A549 (cell line): Measurements from ENCODE around the gene ZNF30.

ENCODE experiments used
- BHLHE40 ChIP-seq: IDR thresholded peaks from 2 replicates; pipeline ENCODE4 v1.6.1; 2012; ENCODE audit warnings: low read depth, low read length, inconsistent platforms
- EP300 ChIP-seq, 2 experiments: fragments of >200 bp; sonication (Bioruptor Twin); formaldehyde crosslinking; IDR thresholded peaks; 2 replicates in 1 of 2; 3 replicates in 1 of 2; pipeline ENCODE4 v1.6.1; 2016 to 2017
- ESRRA ChIP-seq: fragments of 150-350 bp; IDR thresholded peaks from 2 replicates; pipeline ENCODE4 v1.6.1; 2014; ENCODE audit warnings: mild to moderate bottlenecking, low read length, borderline replicate concordance
- FOSL2 ChIP-seq, 2 experiments: fragments of 450-650 bp in 1 of 2; fragments of >200 bp in 1 of 2; sonication (Bioruptor Twin) in 1 of 2; formaldehyde crosslinking; IDR thresholded peaks; 2 replicates each; pipeline versions ENCODE4 v1.5.0 to v1.6.1; 2016 to 2020; ENCODE audit warnings: mild to moderate bottlenecking in 1 of 2, moderate library complexity in 1 of 2
- MAZ ChIP-seq: fragments of 150-350 bp; IDR thresholded peaks from 2 replicates; pipeline ENCODE4 v1.6.1; 2014; ENCODE audit warnings: antibody characterized with exemption, low read depth, low read length, borderline replicate concordance
- POLR2A ChIP-seq: IDR thresholded peaks from 2 replicates; pipeline ENCODE4 v1.6.1; 2012; ENCODE audit warnings: mild to moderate bottlenecking, low read length
- POLR2AphosphoS2 ChIP-seq: conservative IDR thresholded peaks from 2 replicates; pipeline ENCODE4 v1.6.1; 2012; ENCODE audit warnings: low read length, improper control_type of control experiment, inconsistent platforms
- RAD21 ChIP-seq, 2 experiments: fragments of >200 bp in 1 of 2; sonication (Bioruptor Twin) in 1 of 2; formaldehyde crosslinking in 1 of 2; IDR thresholded peaks in 1 of 2; conservative IDR thresholded peaks in 1 of 2; 2 replicates in 1 of 2; 3 replicates in 1 of 2; pipeline ENCODE4 v1.6.1; 2012 to 2018; ENCODE audit warnings: inconsistent platforms in 1 of 2
- RFX5 ChIP-seq: fragments of 450-650 bp; IDR thresholded peaks from 2 replicates; pipeline ENCODE4 v1.7.1; 2014; ENCODE audit warnings: antibody characterized with exemption, mild to moderate bottlenecking, moderate library complexity
- TF ChIP-seq, protein P1 (sequence below): fragments of 450-650 bp; IDR thresholded peaks from 2 replicates; pipeline ENCODE4 v1.6.1; 2014; ENCODE audit warnings: antibody characterized with exemption
- TF ChIP-seq, protein P2 (sequence below): fragments of >200 bp; sonication (Bioruptor Twin); formaldehyde crosslinking; IDR thresholded peaks from 3 replicates; pipeline ENCODE4 v1.5.1; 2016
- TF ChIP-seq, protein P3 (sequence below): IDR thresholded peaks from 2 replicates; pipeline ENCODE4 v1.6.1; 2012; ENCODE audit warnings: low read depth, borderline replicate concordance
- TF ChIP-seq, protein P4 (sequence below): fragments of 200-600 bp; sonication (generic); IDR thresholded peaks from 2 replicates; pipeline ENCODE4 v1.6.1; 2016; ENCODE audit warnings: antibody characterized with exemption, mild to moderate bottlenecking, moderate library complexity
- TF ChIP-seq, protein P5 (sequence below): fragments of >200 bp; sonication (Bioruptor Twin); formaldehyde crosslinking; IDR thresholded peaks from 3 replicates; pipeline ENCODE4 v1.6.1; 2016

DNA sequence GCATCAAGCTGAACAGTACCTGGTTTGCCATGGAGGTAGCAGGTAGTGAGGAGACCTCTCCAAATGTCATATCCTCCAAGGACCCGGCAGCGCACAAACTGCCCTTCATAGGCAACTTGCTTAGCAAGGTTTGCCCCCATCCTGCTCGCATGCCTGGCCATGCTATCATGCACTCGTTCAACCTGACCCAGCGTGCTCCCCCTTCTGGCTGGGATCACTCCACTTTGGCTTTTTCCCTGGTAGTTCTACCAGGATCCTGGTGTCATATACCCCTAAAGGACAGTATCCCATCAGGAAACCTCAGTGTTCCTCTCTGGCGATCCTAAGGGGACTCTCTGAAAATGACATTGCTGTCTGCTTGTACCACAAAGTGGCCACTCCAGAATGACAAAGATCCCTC, 38.6 kb upstream of the ZNF30 start:
- TF ChIP-seq, protein P1, sequence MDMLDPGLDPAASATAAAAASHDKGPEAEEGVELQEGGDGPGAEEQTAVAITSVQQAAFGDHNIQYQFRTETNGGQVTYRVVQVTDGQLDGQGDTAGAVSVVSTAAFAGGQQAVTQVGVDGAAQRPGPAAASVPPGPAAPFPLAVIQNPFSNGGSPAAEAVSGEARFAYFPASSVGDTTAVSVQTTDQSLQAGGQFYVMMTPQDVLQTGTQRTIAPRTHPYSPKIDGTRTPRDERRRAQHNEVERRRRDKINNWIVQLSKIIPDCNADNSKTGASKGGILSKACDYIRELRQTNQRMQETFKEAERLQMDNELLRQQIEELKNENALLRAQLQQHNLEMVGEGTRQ, result no peak
- TF ChIP-seq POLR2A (no peak), POLR2AphosphoS2 (no peak), FOSL2 (IDR thresholded peaks at IDR 0.05) (no peak), FOSL2 (CRISPR knock-in tag; IDR thresholded peaks at IDR 0.05) (no peak), RFX5 (no peak), EP300 (IDR thresholded peaks at IDR 0.05) (no peak), BHLHE40 (no peak), RAD21 (conservative IDR thresholded peaks at IDR 0.05 in 1 of 2, IDR thresholded peaks at IDR 0.05 in 1 of 2) (no peak), MAZ (no peak), ESRRA (no peak)
- TF ChIP-seq, protein P2, sequence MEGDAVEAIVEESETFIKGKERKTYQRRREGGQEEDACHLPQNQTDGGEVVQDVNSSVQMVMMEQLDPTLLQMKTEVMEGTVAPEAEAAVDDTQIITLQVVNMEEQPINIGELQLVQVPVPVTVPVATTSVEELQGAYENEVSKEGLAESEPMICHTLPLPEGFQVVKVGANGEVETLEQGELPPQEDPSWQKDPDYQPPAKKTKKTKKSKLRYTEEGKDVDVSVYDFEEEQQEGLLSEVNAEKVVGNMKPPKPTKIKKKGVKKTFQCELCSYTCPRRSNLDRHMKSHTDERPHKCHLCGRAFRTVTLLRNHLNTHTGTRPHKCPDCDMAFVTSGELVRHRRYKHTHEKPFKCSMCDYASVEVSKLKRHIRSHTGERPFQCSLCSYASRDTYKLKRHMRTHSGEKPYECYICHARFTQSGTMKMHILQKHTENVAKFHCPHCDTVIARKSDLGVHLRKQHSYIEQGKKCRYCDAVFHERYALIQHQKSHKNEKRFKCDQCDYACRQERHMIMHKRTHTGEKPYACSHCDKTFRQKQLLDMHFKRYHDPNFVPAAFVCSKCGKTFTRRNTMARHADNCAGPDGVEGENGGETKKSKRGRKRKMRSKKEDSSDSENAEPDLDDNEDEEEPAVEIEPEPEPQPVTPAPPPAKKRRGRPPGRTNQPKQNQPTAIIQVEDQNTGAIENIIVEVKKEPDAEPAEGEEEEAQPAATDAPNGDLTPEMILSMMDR, result no peak
- TF ChIP-seq, protein P3, sequence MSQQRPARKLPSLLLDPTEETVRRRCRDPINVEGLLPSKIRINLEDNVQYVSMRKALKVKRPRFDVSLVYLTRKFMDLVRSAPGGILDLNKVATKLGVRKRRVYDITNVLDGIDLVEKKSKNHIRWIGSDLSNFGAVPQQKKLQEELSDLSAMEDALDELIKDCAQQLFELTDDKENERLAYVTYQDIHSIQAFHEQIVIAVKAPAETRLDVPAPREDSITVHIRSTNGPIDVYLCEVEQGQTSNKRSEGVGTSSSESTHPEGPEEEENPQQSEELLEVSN, result no peak
- TF ChIP-seq, protein P4, sequence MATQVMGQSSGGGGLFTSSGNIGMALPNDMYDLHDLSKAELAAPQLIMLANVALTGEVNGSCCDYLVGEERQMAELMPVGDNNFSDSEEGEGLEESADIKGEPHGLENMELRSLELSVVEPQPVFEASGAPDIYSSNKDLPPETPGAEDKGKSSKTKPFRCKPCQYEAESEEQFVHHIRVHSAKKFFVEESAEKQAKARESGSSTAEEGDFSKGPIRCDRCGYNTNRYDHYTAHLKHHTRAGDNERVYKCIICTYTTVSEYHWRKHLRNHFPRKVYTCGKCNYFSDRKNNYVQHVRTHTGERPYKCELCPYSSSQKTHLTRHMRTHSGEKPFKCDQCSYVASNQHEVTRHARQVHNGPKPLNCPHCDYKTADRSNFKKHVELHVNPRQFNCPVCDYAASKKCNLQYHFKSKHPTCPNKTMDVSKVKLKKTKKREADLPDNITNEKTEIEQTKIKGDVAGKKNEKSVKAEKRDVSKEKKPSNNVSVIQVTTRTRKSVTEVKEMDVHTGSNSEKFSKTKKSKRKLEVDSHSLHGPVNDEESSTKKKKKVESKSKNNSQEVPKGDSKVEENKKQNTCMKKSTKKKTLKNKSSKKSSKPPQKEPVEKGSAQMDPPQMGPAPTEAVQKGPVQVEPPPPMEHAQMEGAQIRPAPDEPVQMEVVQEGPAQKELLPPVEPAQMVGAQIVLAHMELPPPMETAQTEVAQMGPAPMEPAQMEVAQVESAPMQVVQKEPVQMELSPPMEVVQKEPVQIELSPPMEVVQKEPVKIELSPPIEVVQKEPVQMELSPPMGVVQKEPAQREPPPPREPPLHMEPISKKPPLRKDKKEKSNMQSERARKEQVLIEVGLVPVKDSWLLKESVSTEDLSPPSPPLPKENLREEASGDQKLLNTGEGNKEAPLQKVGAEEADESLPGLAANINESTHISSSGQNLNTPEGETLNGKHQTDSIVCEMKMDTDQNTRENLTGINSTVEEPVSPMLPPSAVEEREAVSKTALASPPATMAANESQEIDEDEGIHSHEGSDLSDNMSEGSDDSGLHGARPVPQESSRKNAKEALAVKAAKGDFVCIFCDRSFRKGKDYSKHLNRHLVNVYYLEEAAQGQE, result no peak
- TF ChIP-seq, protein P5, sequence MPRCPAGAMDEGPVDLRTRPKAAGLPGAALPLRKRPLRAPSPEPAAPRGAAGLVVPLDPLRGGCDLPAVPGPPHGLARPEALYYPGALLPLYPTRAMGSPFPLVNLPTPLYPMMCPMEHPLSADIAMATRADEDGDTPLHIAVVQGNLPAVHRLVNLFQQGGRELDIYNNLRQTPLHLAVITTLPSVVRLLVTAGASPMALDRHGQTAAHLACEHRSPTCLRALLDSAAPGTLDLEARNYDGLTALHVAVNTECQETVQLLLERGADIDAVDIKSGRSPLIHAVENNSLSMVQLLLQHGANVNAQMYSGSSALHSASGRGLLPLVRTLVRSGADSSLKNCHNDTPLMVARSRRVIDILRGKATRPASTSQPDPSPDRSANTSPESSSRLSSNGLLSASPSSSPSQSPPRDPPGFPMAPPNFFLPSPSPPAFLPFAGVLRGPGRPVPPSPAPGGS, result no peak
